ENCODE data around the gene ANKRD29.

- TF ChIP-seq CTCF (conservative IDR thresholded peaks at IDR 0.05 in 1 of 2, IDR thresholded peaks at IDR 0.05 in 1 of 2; ENCODE audit: low read depth in 1 of 2, low read length in 2 of 2): no peak
- no peak for TF ChIP-seq EZH2 (IDR thresholded peaks at IDR 0.05; ENCODE audit: low read length, missing control alignments)
Measured at GRCh38 chr18:23596183-23596582, 66.5 kb downstream of the ANKRD29 start.

Data from fibroblast of lung (primary cell).